Neural cell (in vitro differentiated cells): ENCODE measurements around the gene CCDC185. TPM values are rescaled to one million over a fixed set of nuclear protein-coding genes. Genes with fewer than 3 reads are reported as not detected.

ENCODE experiments used
- H2AFZ ChIP-seq: fragments of 200-600, 300-800 bp; sonication (generic), shearing (Covaris generic); 2 replicates; pipeline ENCODE4 v1.6.0; 2014; ENCODE audit warnings: low read depth, mild to moderate bottlenecking, antibody characterized with exemption, low read length, moderate library complexity
- H3F3A ChIP-seq: fragments of 200-600 bp; shearing (Covaris generic); 2 replicates; pipeline ENCODE4 v1.6.1; 2016; ENCODE audit warnings: mild to moderate bottlenecking, moderate library complexity, mixed read lengths, antibody characterized with exemption, low read length; ENCODE audit not compliant: insufficient read depth, poor library complexity, severe bottlenecking
- H3K27ac ChIP-seq: fragments of 200-600, 300-800 bp; sonication (generic), shearing (Covaris generic); 2 replicates; pipeline ENCODE4 v1.5.1; 2014; ENCODE audit warnings: mild to moderate bottlenecking, low read length, moderate library complexity
- H3K27me3 ChIP-seq: fragments of 300-800, 200-600 bp; sonication (generic), shearing (Covaris generic); 2 replicates; pipeline ENCODE4 v1.6.0; 2014; ENCODE audit warnings: mild to moderate bottlenecking, low read depth, low read length, moderate library complexity; ENCODE audit not compliant: insufficient read depth
- H3K36me3 ChIP-seq: fragments of 300-800, 200-600 bp; sonication (generic), shearing (Covaris generic); 2 replicates; pipeline ENCODE4 v1.5.1; 2014; ENCODE audit warnings: mild to moderate bottlenecking, antibody characterized with exemption, low read length, moderate library complexity; ENCODE audit not compliant: insufficient read depth
- H3K4me2 ChIP-seq: fragments of 300-800, 200-600 bp; sonication (generic), shearing (Covaris generic); 2 replicates; pipeline ENCODE4 v1.6.0; 2014; ENCODE audit warnings: mild to moderate bottlenecking, low read length
- H3K4me3 ChIP-seq: fragments of 300-800, 200-600 bp; sonication (generic), shearing (Covaris generic); 2 replicates; pipeline ENCODE4 v1.5.1; 2014; ENCODE audit warnings: mild to moderate bottlenecking, low read length, moderate library complexity
- H3K79me2 ChIP-seq: fragments of 200-600 bp; shearing (Covaris generic); replicated peaks from 2 replicates; pipeline ENCODE4 v1.6.0; 2014; ENCODE audit warnings: mild to moderate bottlenecking, low read length, moderate library complexity; ENCODE audit not compliant: insufficient read depth
- H3K9ac ChIP-seq: fragments of 300-800, 200-600 bp; sonication (generic), shearing (Covaris generic); 2 replicates; pipeline ENCODE4 v1.6.1; 2016; ENCODE audit warnings: mild to moderate bottlenecking, low read length, mixed read lengths
- H3K9me2 ChIP-seq: fragments of 200-600 bp; shearing (Covaris generic); 2 replicates; pipeline ENCODE4 v1.6.1; 2016; ENCODE audit warnings: mild to moderate bottlenecking, low read length, mixed read lengths; ENCODE audit not compliant: insufficient read depth
- H3K9me3 ChIP-seq: fragments of 200-600, 300-800 bp; sonication (generic), shearing (Covaris generic); 2 replicates; pipeline ENCODE4 v1.6.1; 2016; ENCODE audit warnings: mild to moderate bottlenecking, mixed run types, low read length, moderate library complexity, mixed read lengths
- H4K20me1 ChIP-seq: fragments of 200-600 bp; shearing (Covaris generic); 2 replicates; pipeline ENCODE4 v1.6.1; 2016; ENCODE audit warnings: mild to moderate bottlenecking, mixed run types; ENCODE audit not compliant: insufficient read depth
- EP300 ChIP-seq: fragments of 450-650 bp; conservative IDR thresholded peaks from 2 replicates; pipeline ENCODE4 v1.6.1; 2014; ENCODE audit warnings: antibody characterized with exemption, mild to moderate bottlenecking, moderate library complexity; ENCODE audit not compliant: poor library complexity, severe bottlenecking
- EZH2 ChIP-seq: fragments of 200-600, 300-800 bp; shearing (Covaris generic), sonication (generic); IDR thresholded peaks from 2 replicates; pipeline ENCODE4 v1.6.1; 2014; ENCODE audit warnings: antibody characterized with exemption, low read length, borderline replicate concordance, mild to moderate bottlenecking; ENCODE audit not compliant: insufficient read depth, poor library complexity, severe bottlenecking
- MXI1 ChIP-seq: fragments of 450-650 bp; conservative IDR thresholded peaks from 2 replicates; pipeline ENCODE4 v1.6.1; 2014; ENCODE audit warnings: antibody characterized with exemption, mild to moderate bottlenecking; ENCODE audit not compliant: poor library complexity, severe bottlenecking
- POLR2AphosphoS5 ChIP-seq: IDR thresholded peaks from 2 replicates; pipeline ENCODE4 v1.6.1; 2012
- RAD21 ChIP-seq: fragments of 450-650 bp; conservative IDR thresholded peaks from 2 replicates; pipeline ENCODE4 v1.6.1; 2014; ENCODE audit warnings: antibody characterized with exemption, mild to moderate bottlenecking, moderate library complexity
- SMC3 ChIP-seq: fragments of 450-650 bp; conservative IDR thresholded peaks from 2 replicates; pipeline ENCODE4 v1.6.1; 2014; ENCODE audit warnings: antibody characterized with exemption, mild to moderate bottlenecking, moderate library complexity; ENCODE audit not compliant: poor library complexity
- TAF1 ChIP-seq: IDR thresholded peaks from 2 replicates; pipeline ENCODE4 v1.6.1; 2012; ENCODE audit warnings: low read depth
- polyA plus RNA-seq: library from polyadenylated mRNA; depleted of rRNA; stranded (reverse); fragments of >200 nt; gene quantifications from 2 replicates; pipeline ENCODE4 v1.2.3, GENCODE V29; 2014
- TF ChIP-seq, protein P1 (sequence below): IDR thresholded peaks from 2 replicates; pipeline ENCODE4 v1.6.1; 2012; ENCODE audit warnings: borderline replicate concordance
- TF ChIP-seq, protein P2 (sequence below): fragments of 450-650 bp; IDR thresholded peaks from 2 replicates; pipeline ENCODE4 v1.5.1; 2014; ENCODE audit warnings: antibody characterized with exemption, mild to moderate bottlenecking, moderate library complexity; ENCODE audit not compliant: poor library complexity, severe bottlenecking

Gene CCDC185
- polyA plus RNA-seq, 1 donor from 2014 or later = not detected

GRCh38 chr1:223413216-223413615 lies 20.0 kb downstream of the CCDC185 start:
- Histone ChIP-seq H3K4me3 (no peak overlapping the region), H3K9ac (no peak overlapping the region), H3K9me3 (no peaks in the 10 kb centered on the region), H3K4me2 (no peak overlapping the region), H3K36me3 (no peaks in the 10 kb centered on the region), H3K9me2 (no peaks in the 10 kb centered on the region), H3K79me2 (no peaks in the 10 kb centered on the region), H4K20me1 (no peaks in the 10 kb centered on the region), H3K27ac (no peak overlapping the region), H3F3A (no peaks in the 10 kb centered on the region), H3K27me3 (no peaks in the 10 kb centered on the region), H2AFZ (no peak overlapping the region)
- TF ChIP-seq MXI1 = no peak
- no peak for TF ChIP-seq EZH2
- TF ChIP-seq, protein P1, sequence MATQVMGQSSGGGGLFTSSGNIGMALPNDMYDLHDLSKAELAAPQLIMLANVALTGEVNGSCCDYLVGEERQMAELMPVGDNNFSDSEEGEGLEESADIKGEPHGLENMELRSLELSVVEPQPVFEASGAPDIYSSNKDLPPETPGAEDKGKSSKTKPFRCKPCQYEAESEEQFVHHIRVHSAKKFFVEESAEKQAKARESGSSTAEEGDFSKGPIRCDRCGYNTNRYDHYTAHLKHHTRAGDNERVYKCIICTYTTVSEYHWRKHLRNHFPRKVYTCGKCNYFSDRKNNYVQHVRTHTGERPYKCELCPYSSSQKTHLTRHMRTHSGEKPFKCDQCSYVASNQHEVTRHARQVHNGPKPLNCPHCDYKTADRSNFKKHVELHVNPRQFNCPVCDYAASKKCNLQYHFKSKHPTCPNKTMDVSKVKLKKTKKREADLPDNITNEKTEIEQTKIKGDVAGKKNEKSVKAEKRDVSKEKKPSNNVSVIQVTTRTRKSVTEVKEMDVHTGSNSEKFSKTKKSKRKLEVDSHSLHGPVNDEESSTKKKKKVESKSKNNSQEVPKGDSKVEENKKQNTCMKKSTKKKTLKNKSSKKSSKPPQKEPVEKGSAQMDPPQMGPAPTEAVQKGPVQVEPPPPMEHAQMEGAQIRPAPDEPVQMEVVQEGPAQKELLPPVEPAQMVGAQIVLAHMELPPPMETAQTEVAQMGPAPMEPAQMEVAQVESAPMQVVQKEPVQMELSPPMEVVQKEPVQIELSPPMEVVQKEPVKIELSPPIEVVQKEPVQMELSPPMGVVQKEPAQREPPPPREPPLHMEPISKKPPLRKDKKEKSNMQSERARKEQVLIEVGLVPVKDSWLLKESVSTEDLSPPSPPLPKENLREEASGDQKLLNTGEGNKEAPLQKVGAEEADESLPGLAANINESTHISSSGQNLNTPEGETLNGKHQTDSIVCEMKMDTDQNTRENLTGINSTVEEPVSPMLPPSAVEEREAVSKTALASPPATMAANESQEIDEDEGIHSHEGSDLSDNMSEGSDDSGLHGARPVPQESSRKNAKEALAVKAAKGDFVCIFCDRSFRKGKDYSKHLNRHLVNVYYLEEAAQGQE = no peak
- TF ChIP-seq POLR2AphosphoS5 = no peak
- no peak for TF ChIP-seq TAF1
- no peak for TF ChIP-seq RAD21
- no peak for TF ChIP-seq SMC3
- TF ChIP-seq, protein P2, sequence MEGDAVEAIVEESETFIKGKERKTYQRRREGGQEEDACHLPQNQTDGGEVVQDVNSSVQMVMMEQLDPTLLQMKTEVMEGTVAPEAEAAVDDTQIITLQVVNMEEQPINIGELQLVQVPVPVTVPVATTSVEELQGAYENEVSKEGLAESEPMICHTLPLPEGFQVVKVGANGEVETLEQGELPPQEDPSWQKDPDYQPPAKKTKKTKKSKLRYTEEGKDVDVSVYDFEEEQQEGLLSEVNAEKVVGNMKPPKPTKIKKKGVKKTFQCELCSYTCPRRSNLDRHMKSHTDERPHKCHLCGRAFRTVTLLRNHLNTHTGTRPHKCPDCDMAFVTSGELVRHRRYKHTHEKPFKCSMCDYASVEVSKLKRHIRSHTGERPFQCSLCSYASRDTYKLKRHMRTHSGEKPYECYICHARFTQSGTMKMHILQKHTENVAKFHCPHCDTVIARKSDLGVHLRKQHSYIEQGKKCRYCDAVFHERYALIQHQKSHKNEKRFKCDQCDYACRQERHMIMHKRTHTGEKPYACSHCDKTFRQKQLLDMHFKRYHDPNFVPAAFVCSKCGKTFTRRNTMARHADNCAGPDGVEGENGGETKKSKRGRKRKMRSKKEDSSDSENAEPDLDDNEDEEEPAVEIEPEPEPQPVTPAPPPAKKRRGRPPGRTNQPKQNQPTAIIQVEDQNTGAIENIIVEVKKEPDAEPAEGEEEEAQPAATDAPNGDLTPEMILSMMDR = no peak
- TF ChIP-seq EP300 = no peak

GRCh38 chr1:223417444-223417843 lies 24.2 kb downstream of the CCDC185 start:
- H3K9me3 ChIP-seq = no peaks in the 10 kb centered on the region
- no peak overlapping the region for H3K4me2 ChIP-seq
- no peaks in the 10 kb centered on the region for H4K20me1 ChIP-seq
- TF ChIP-seq, protein P2 = no peak
- TF ChIP-seq TAF1 (no peak), EP300 (no peak), MXI1 (no peak), EZH2 (no peak), POLR2AphosphoS5 (no peak)
- TF ChIP-seq, protein P1 = no peak
- H3K9me2 ChIP-seq = no peaks in the 10 kb centered on the region
- H3K4me3 ChIP-seq = no peak overlapping the region
- no peak overlapping the region for H2AFZ ChIP-seq
- H3F3A ChIP-seq = no peaks in the 10 kb centered on the region
- no peaks in the 10 kb centered on the region for H3K36me3 ChIP-seq
- no peak overlapping the region for H3K27ac ChIP-seq
- H3K9ac ChIP-seq = no peak overlapping the region
- no peaks in the 10 kb centered on the region for H3K79me2 ChIP-seq
- H3K27me3 ChIP-seq = no peaks in the 10 kb centered on the region
